ENCODE data around the gene SLC38A10.
A peak's percentile ranks its signal among the peaks of the same experiment; 100 is the strongest.

The SLC38A10 gene

GRCh38 chr17:81237591-81238489, 57.3 kb downstream of the SLC38A10 start:
- H3K27ac ChIP-seq (ENCODE audit: low read depth, low read length, severe bottlenecking): no peak overlapping the region
- H3K4me3 ChIP-seq (ENCODE audit: extremely low read depth, insufficient read depth, low read length, poor library complexity, severe bottlenecking): peak overlapping the region; percentile 91
- H3K4me1 ChIP-seq (ENCODE audit: control insufficient read depth, insufficient read depth, low read length, poor library complexity, severe bottlenecking): peaks cover 18% of the 10 kb centered on the region
- H3K9me3 ChIP-seq (ENCODE audit: control insufficient read depth, low read length): no peaks in the 10 kb centered on the region
- peaks cover 31% of the 10 kb centered on the region for H3K36me3 ChIP-seq (ENCODE audit: control insufficient read depth, insufficient read depth, low read length)
- WGBS, 2 experiments (ENCODE audit: insufficient coverage in 2 of 2): 66 to 71% methylated on average over 36 of the region's 36 CpGs

DNA sequence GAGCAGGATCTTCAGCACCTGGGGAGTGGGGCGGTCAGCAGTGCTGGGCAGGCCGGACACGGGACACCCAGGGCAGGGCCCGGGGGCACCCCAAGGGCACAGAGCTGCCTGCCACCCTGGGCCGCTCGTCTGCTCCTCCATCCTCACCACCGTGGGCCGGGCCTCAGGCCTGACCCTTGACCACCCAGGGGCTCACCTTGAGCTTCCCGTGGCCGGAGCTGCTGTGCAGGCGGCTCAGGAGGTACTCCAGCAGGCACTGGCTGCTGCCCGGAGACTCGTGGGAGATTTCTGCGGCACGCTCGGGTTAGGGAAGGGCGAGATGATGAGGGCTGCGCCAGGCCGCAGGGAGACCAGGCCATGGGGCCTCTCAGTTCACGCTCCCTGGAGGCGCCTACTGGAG, 58.3 kb downstream of the SLC38A10 start:
- no peak overlapping the region for H3K4me3 ChIP-seq (ENCODE audit: extremely low read depth, insufficient read depth, low read length, poor library complexity, severe bottlenecking)
- no peaks in the 10 kb centered on the region for H3K9me3 ChIP-seq (ENCODE audit: control insufficient read depth, low read length)
- peaks cover 33% of the 10 kb centered on the region for H3K36me3 ChIP-seq (ENCODE audit: control insufficient read depth, insufficient read depth, low read length)
- H3K27ac ChIP-seq (ENCODE audit: low read depth, low read length, severe bottlenecking): no peak overlapping the region
- WGBS, 2 experiments (ENCODE audit: insufficient coverage in 2 of 2): 92 to 96% methylated on average over 18 to 21 of the region's 21 CpGs
- H3K4me1 ChIP-seq (ENCODE audit: control insufficient read depth, insufficient read depth, low read length, poor library complexity, severe bottlenecking): peaks cover 18% of the 10 kb centered on the region

DNA sequence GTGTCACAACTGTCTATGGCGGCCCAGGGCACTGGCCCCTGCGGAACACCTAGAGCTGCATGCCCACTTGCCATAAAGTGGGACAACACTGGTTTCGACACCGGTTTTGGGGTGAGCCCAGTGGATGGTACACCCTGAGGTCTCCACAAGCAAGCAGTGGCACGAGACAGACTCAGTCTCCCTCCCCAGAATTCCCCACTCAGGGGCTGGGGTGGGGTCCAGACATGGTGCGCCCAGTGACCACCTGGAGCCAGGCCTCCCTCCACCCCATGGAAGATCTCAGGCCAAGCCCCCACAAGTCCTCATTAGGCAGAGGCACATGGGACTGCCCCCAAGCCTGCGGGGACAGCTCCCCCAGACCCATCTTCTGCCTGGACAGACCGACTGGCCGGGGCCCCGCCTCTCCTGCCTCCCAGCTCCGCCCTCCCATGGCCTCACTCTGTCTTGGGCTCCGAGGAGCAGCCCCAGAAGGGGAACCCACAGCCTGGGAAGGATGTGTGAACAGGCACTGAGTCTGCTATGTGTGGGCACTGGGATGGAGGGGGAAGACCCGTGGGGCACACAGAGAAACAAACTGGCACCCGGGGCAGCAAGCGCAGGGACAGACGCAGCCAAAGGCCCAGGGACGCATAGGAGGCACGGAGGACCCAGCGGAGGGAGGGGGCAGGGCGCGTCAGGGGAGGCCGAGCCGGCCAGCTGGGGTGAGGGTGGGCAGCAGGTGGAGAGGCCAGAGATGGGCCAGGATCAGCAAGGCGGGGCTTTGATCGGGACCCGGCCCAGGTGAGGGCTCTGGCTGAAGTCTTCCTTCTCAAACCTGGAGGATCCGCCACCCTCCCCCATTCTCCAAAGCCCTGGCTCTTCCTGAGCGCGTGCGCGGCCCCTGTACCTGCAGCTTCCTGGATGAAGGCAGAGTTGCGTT, 59.0 kb downstream of the SLC38A10 start:
- H3K36me3 ChIP-seq (ENCODE audit: control insufficient read depth, insufficient read depth, low read length): peaks cover 33% of the 10 kb centered on the region
- H3K9me3 ChIP-seq (ENCODE audit: control insufficient read depth, low read length): no peaks in the 10 kb centered on the region
- no peak overlapping the region for H3K27ac ChIP-seq (ENCODE audit: low read depth, low read length, severe bottlenecking)
- WGBS, 2 experiments (ENCODE audit: insufficient coverage in 2 of 2): 96 to 97% methylated on average over 21 to 25 of the region's 32 CpGs
- H3K4me3 ChIP-seq (ENCODE audit: extremely low read depth, insufficient read depth, low read length, poor library complexity, severe bottlenecking): no peak overlapping the region
- peaks cover 18% of the 10 kb centered on the region for H3K4me1 ChIP-seq (ENCODE audit: control insufficient read depth, insufficient read depth, low read length, poor library complexity, severe bottlenecking)

GRCh38 chr17:81234940-81235821, 59.9 kb downstream of the SLC38A10 start:
- Histone ChIP-seq H3K4me3 (ENCODE audit: extremely low read depth, insufficient read depth, low read length, poor library complexity, severe bottlenecking) (no peak overlapping the region), H3K4me1 (ENCODE audit: control insufficient read depth, insufficient read depth, low read length, poor library complexity, severe bottlenecking) (peaks cover 17% of the 10 kb centered on the region), H3K9me3 (ENCODE audit: control insufficient read depth, low read length) (no peaks in the 10 kb centered on the region), H3K27ac (ENCODE audit: low read depth, low read length, severe bottlenecking) (peak overlapping the region; percentile 39), H3K36me3 (ENCODE audit: control insufficient read depth, insufficient read depth, low read length) (peaks cover 36% of the 10 kb centered on the region)
- WGBS, 2 experiments (ENCODE audit: insufficient coverage in 2 of 2): 90 to 93% methylated on average over 16 to 25 of the region's 26 CpGs

DNA sequence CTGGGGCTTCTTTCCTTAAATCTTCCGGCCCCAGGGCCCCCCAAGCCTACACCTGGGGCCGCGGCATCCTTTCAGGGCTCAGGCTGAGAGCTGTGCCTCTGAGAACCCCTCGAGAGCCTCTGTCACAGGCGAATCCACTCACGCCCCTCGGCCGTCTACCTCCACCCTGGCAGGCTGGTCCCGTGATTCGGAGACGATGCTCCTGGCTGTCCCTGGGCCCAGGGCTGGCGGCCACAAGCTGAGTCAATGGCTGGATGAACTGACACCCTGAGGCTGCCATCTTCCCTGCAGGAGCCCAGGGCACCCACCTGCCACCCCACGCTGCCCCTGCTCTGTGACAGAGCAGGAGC, 60.6 kb downstream of the SLC38A10 start:
- peaks cover 43% of the 10 kb centered on the region for H3K36me3 ChIP-seq (ENCODE audit: control insufficient read depth, insufficient read depth, low read length)
- H3K27ac ChIP-seq (ENCODE audit: low read depth, low read length, severe bottlenecking): no peak overlapping the region
- H3K4me1 ChIP-seq (ENCODE audit: control insufficient read depth, insufficient read depth, low read length, poor library complexity, severe bottlenecking): peaks cover 15% of the 10 kb centered on the region
- H3K4me3 ChIP-seq (ENCODE audit: extremely low read depth, insufficient read depth, low read length, poor library complexity, severe bottlenecking): no peak overlapping the region
- 95 to 96% methylated on average over 11 to 12 of the region's 13 CpGs for WGBS, 2 experiments (ENCODE audit: insufficient coverage in 2 of 2)
- no peaks in the 10 kb centered on the region for H3K9me3 ChIP-seq (ENCODE audit: control insufficient read depth, low read length)

DNA sequence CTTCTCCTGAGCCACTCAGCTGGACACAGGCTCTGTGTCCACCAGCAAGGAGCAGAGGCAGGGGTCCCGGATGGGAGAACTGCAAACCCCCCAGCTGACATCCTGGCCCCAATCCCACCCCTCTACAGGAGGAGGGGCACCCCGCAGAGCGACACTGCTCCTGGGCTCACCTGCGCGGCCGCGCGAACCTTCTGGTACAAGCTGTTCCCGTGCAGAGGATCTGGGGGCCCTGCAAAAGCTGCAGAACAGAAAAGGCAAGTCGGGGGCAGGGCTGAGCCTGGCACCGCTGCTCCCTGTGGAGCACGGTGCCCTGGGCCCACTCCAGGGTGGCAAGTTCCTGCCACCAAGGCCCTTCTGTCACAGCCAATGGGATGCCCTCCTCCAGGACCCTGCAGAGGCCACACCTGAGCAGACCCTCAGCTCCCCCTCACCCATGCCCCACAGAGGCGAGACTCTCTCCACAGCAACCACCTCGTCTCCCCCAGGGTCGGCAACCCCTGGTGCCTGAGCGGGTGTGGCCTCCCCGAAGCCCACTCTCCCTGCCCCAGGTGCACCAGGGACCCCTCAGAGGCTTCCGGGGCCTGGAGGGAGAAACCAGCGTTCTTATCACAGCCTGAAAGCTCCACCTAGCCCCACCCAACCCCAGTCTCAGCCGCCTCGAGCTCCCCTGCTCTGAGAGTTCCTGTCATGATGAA, 61.1 kb downstream of the SLC38A10 start:
- H3K9me3 ChIP-seq (ENCODE audit: control insufficient read depth, low read length): no peaks in the 10 kb centered on the region
- H3K4me1 ChIP-seq (ENCODE audit: control insufficient read depth, insufficient read depth, low read length, poor library complexity, severe bottlenecking): peaks cover 15% of the 10 kb centered on the region
- no peak overlapping the region for H3K27ac ChIP-seq (ENCODE audit: low read depth, low read length, severe bottlenecking)
- H3K4me3 ChIP-seq (ENCODE audit: extremely low read depth, insufficient read depth, low read length, poor library complexity, severe bottlenecking): no peak overlapping the region
- H3K36me3 ChIP-seq (ENCODE audit: control insufficient read depth, insufficient read depth, low read length): peaks cover 45% of the 10 kb centered on the region
- WGBS, 2 experiments (ENCODE audit: insufficient coverage in 2 of 2): 88 to 91% methylated on average over 17 to 20 of the region's 21 CpGs

GRCh38 chr17:81233316-81233715, 61.8 kb downstream of the SLC38A10 start:
- H3K27ac ChIP-seq (ENCODE audit: low read depth, low read length, severe bottlenecking): no peak overlapping the region
- H3K4me3 ChIP-seq (ENCODE audit: extremely low read depth, insufficient read depth, low read length, poor library complexity, severe bottlenecking): no peak overlapping the region
- no peaks in the 10 kb centered on the region for H3K9me3 ChIP-seq (ENCODE audit: control insufficient read depth, low read length)
- peaks cover 15% of the 10 kb centered on the region for H3K4me1 ChIP-seq (ENCODE audit: control insufficient read depth, insufficient read depth, low read length, poor library complexity, severe bottlenecking)
- 92 to 93% methylated on average over 11 to 13 of the region's 17 CpGs for WGBS, 2 experiments (ENCODE audit: insufficient coverage in 2 of 2)
- peaks cover 45% of the 10 kb centered on the region for H3K36me3 ChIP-seq (ENCODE audit: control insufficient read depth, insufficient read depth, low read length)

- H3K4me1 ChIP-seq (ENCODE audit: control insufficient read depth, insufficient read depth, low read length, poor library complexity, severe bottlenecking): peaks cover 11% of the 10 kb centered on the region
- H3K36me3 ChIP-seq (ENCODE audit: control insufficient read depth, insufficient read depth, low read length): peaks cover 45% of the 10 kb centered on the region
- 89 to 98% methylated on average over 16 to 17 of the region's 19 CpGs for WGBS, 2 experiments (ENCODE audit: insufficient coverage in 2 of 2)
- H3K4me3 ChIP-seq (ENCODE audit: extremely low read depth, insufficient read depth, low read length, poor library complexity, severe bottlenecking): no peak overlapping the region
- H3K9me3 ChIP-seq (ENCODE audit: control insufficient read depth, low read length): no peaks in the 10 kb centered on the region
- no peak overlapping the region for H3K27ac ChIP-seq (ENCODE audit: low read depth, low read length, severe bottlenecking)
Measured at GRCh38 chr17:81232616-81233241, 62.4 kb downstream of the SLC38A10 start.

GRCh38 chr17:81231766-81232581, 63.1 kb downstream of the SLC38A10 start:
- H3K4me3 ChIP-seq (ENCODE audit: extremely low read depth, insufficient read depth, low read length, poor library complexity, severe bottlenecking): no peak overlapping the region
- H3K4me1 ChIP-seq (ENCODE audit: control insufficient read depth, insufficient read depth, low read length, poor library complexity, severe bottlenecking): peaks cover 8% of the 10 kb centered on the region
- 96 to 97% methylated on average over 30 to 31 of the region's 43 CpGs for WGBS, 2 experiments (ENCODE audit: insufficient coverage in 2 of 2)
- peaks cover 3% of the 10 kb centered on the region for H3K9me3 ChIP-seq (ENCODE audit: control insufficient read depth, low read length)
- no peak overlapping the region for H3K27ac ChIP-seq (ENCODE audit: low read depth, low read length, severe bottlenecking)
- H3K36me3 ChIP-seq (ENCODE audit: control insufficient read depth, insufficient read depth, low read length): peaks cover 45% of the 10 kb centered on the region

All from mesodermal cell (in vitro differentiated cells).